Measurements from ENCODE around the gene EIPR1.
"Not testable (repeated sequence)": the region's sequence is repeated elsewhere in the genome, so short reads cannot be mapped to it uniquely, and the experiment has no call there.

Gene EIPR1

GRCh38 chr2:3283876-3284656, 93.6 kb downstream of the EIPR1 start:
- DNase-seq = not testable (repeated sequence)

GRCh38 chr2:3283206-3283605, 94.4 kb downstream of the EIPR1 start:
- DNase-seq = no peak

GRCh38 chr2:3282056-3282998, 95.3 kb downstream of the EIPR1 start:
- peak; percentile 93 for DNase-seq

- DNase-seq = peak; percentile 2
Observed at GRCh38 chr2:3280683-3281520, 96.7 kb downstream of the EIPR1 start.

- no peak for DNase-seq
Observed at GRCh38 chr2:3280197-3280596, 97.4 kb downstream of the EIPR1 start.

- DNase-seq = no peak
Observed at GRCh38 chr2:3279236-3279960, 98.2 kb downstream of the EIPR1 start.

GRCh38 chr2:3278521-3279218, 98.9 kb downstream of the EIPR1 start:
- no peak for DNase-seq

- no peak for DNase-seq
Observed at GRCh38 chr2:3277748-3278520, 99.7 kb downstream of the EIPR1 start.

- DNase-seq = no peak
Observed at GRCh38 chr2:3277050-3277747, 100.4 kb downstream of the EIPR1 start.

GRCh38 chr2:3272761-3273160, 104.9 kb downstream of the EIPR1 start:
- no peak for DNase-seq

GRCh38 chr2:3270095-3270478, 107.5 kb downstream of the EIPR1 start:
- DNase-seq = no peak

GRCh38 chr2:3269425-3270094, 108.1 kb downstream of the EIPR1 start:
- no peak for DNase-seq

- DNase-seq = no peak
Observed at GRCh38 chr2:3268705-3269029, 109.0 kb downstream of the EIPR1 start.

GRCh38 chr2:3267869-3268704, 109.5 kb downstream of the EIPR1 start:
- DNase-seq = no peak

GRCh38 chr2:3266925-3267867, 110.4 kb downstream of the EIPR1 start:
- DNase-seq = no peak

GRCh38 chr2:3265981-3266924, 111.4 kb downstream of the EIPR1 start:
- no peak for DNase-seq
